CD4-positive, alpha-beta T cell (primary cell): Measurements from ENCODE around the gene TADA3. TPM values are rescaled to one million over a fixed set of nuclear protein-coding genes. Genes with fewer than 3 reads are reported as not detected.

Experiments
- ATAC-seq: fragments of 200-7000 bp; cut with Tn5 transposase; one replicate; pipeline ENCODE4 v1.10.0; 2022; ENCODE audit warnings: mild to moderate bottlenecking; ENCODE audit not compliant: poor library complexity
- CTCF ChIA-PET: fragments of 350-600 bp; sonication (Branson Sonifier 250); formaldehyde crosslinking; loops from one replicate; lab custom pipeline; 2021; ENCODE audit warnings: antibody characterized with exemption, inconsistent platforms; lab: Charles Lee
- POLR2A ChIA-PET: fragments of 350-600 bp; sonication (Branson Sonifier 250); formaldehyde crosslinking; loops from one replicate; lab custom pipeline; 2021; ENCODE audit warnings: antibody characterized with exemption, inconsistent platforms; lab: Charles Lee
- DNase-seq, 14 experiments: peaks; one replicate each; pipeline ENCODE4 v3.0.0-alpha.2; 2013 to 2020; ENCODE audit warnings: mixed read lengths in 2 of 14
- H3K27ac ChIP-seq, 2 donors: one replicate each; pipeline versions ENCODE4 v1.5.1 to v1.7.0; 2013; ENCODE audit warnings: low read length in 2 of 2, low read depth in 1 of 2, mild to moderate bottlenecking in 1 of 2
- H3K27me3 ChIP-seq, 2 experiments: 1 replicate in 1 of 2; 2 replicates in 1 of 2; pipeline versions ENCODE4 v1.6.1 to v1.7.0; 2013; ENCODE audit warnings: low read length in 2 of 2, control low read depth in 1 of 2, mild to moderate bottlenecking in 1 of 2, moderate library complexity in 1 of 2; ENCODE audit not compliant: insufficient read depth in 2 of 2, control insufficient read depth in 1 of 2
- H3K36me3 ChIP-seq: one replicate; pipeline ENCODE4 v1.6.1; 2013; ENCODE audit warnings: low read length, control low read depth; ENCODE audit not compliant: insufficient read depth
- H3K4me1 ChIP-seq: one replicate; pipeline ENCODE4 v1.6.1; 2013; ENCODE audit warnings: low read length, control low read depth; ENCODE audit not compliant: insufficient read depth
- H3K4me3 ChIP-seq: one replicate; pipeline ENCODE4 v1.5.1; 2013; ENCODE audit warnings: mild to moderate bottlenecking, low read length, moderate library complexity
- H3K9me3 ChIP-seq, 2 experiments: 1 replicate in 1 of 2; 2 replicates in 1 of 2; pipeline versions ENCODE4 v1.6.1 to v1.7.0; 2013; ENCODE audit warnings: low read length in 2 of 2, mild to moderate bottlenecking in 2 of 2, control low read depth in 1 of 2, moderate library complexity in 1 of 2; ENCODE audit not compliant: control insufficient read depth in 1 of 2, insufficient read depth in 1 of 2
- H3K27ac Mint-ChIP-seq: one replicate; pipeline ENCODE4 v1.8.0; 2020; ENCODE audit warnings: mixed read lengths
- H3K27me3 Mint-ChIP-seq: one replicate; pipeline ENCODE4 v1.8.0; 2021; ENCODE audit warnings: mixed read lengths
- H3K36me3 Mint-ChIP-seq: one replicate; pipeline ENCODE4 v1.8.0; 2021; ENCODE audit warnings: low read depth, mixed read lengths
- H3K4me1 Mint-ChIP-seq: one replicate; pipeline ENCODE4 v1.8.0; 2021; ENCODE audit warnings: low read depth, mixed read lengths
- H3K4me3 Mint-ChIP-seq: one replicate; pipeline ENCODE4 v1.8.0; 2020; ENCODE audit warnings: mild to moderate bottlenecking, mixed read lengths
- H3K9me3 Mint-ChIP-seq: one replicate; pipeline ENCODE4 v1.8.0; 2020; ENCODE audit warnings: mixed read lengths
- CTCF ChIP-seq: fragments of 200-600 bp; IDR thresholded peaks from one replicate; pipeline ENCODE4 v1.8.0; 2022; ENCODE audit warnings: antibody characterized with exemption, mild to moderate bottlenecking
- intact Hi-C, 2 experiments: fragments of 100-400 bp; cut with DNase I in 1 of 2; cut with micrococcal nuclease in 1 of 2; formaldehyde crosslinking; loops; one replicate each; pipeline versions ENCODE4 v1.15.1 to v1.9.0; 2023 to 2025; cut with DNase I, micrococcal nuclease
- total RNA-seq, 174 experiments: library from RNA in 2 of 174; stranded (reverse) in 2 of 174; gene quantifications; one replicate each; pipeline ENCODE4 v1.2.3 and lab custom pipeline; 2021 to 2026

TADA3 gene
- total RNA-seq, 2 experiments from 2014 or later, result 14.7 to 16.5 TPM

- Histone ChIP-seq H3K27me3 (no peaks in the 10 kb centered on the region), H3K4me1 (peaks cover under 1% of the 10 kb centered on the region), H3K9me3 (no peaks in the 10 kb centered on the region), H3K36me3 (peaks cover 41% of the 10 kb centered on the region), H3K4me3 (no peak overlapping the region), H3K27ac (no peak overlapping the region)
- no peaks in the 10 kb centered on the region for H3K27me3 Mint-ChIP-seq
- POLR2A ChIA-PET, result no interaction called here
- no peaks in the 10 kb centered on the region for H3K4me1 Mint-ChIP-seq
- no peak for TF ChIP-seq CTCF
- DNase-seq (no peak), ATAC-seq (no peak)
- peaks cover 32% of the 10 kb centered on the region for H3K36me3 Mint-ChIP-seq
- H3K9me3 Mint-ChIP-seq, result no peaks in the 10 kb centered on the region
- intact Hi-C loops, result no loop called here
- H3K27ac Mint-ChIP-seq, result no peak overlapping the region
- CTCF ChIA-PET, result no interaction called here
- no peak overlapping the region for H3K4me3 Mint-ChIP-seq
Measured at GRCh38 chr3:9761919-9762318, 30.4 kb downstream of the TADA3 start.

GRCh38 chr3:9760779-9761505 lies 31.3 kb downstream of the TADA3 start:
- Mint-ChIP-seq H3K27ac (no peak overlapping the region), H3K36me3 (peaks cover 41% of the 10 kb centered on the region), H3K4me3 (no peak overlapping the region), H3K9me3 (no peaks in the 10 kb centered on the region), H3K4me1 (no peaks in the 10 kb centered on the region), H3K27me3 (no peaks in the 10 kb centered on the region)
- Histone ChIP-seq H3K9me3 (no peaks in the 10 kb centered on the region), H3K27ac (no peak overlapping the region), H3K4me3 (no peak overlapping the region), H3K27me3 (no peaks in the 10 kb centered on the region), H3K36me3 (peaks cover 50% of the 10 kb centered on the region), H3K4me1 (peaks cover 9% of the 10 kb centered on the region)
- ATAC-seq, result no peak
- ChIA-PET CTCF (no interaction called here), POLR2A (interaction anchor here (0.6 kb wide), 1 partner anchor 11 kb away, joined by 6 read pairs; no protein-coding TSS in a partner anchor)
- no peak for DNase-seq
- TF ChIP-seq CTCF, result no peak
- intact Hi-C loops, result loop anchor here in 1 of 2 experiments (1.0 kb wide), 1 partner anchor 9 kb away; no protein-coding TSS in a partner anchor

- Mint-ChIP-seq H3K9me3 (no peaks in the 10 kb centered on the region), H3K4me1 (peaks cover 17% of the 10 kb centered on the region), H3K27me3 (no peaks in the 10 kb centered on the region), H3K27ac (no peak overlapping the region), H3K36me3 (peaks cover 63% of the 10 kb centered on the region), H3K4me3 (no peak overlapping the region)
- peaks cover 64% of the 10 kb centered on the region for H3K36me3 ChIP-seq
- DNase-seq, result no peak
- CTCF ChIA-PET, result no interaction called here
- H3K27ac ChIP-seq, result no peak overlapping the region
- H3K4me3 ChIP-seq, result no peak overlapping the region
- TF ChIP-seq CTCF, result no peak
- peaks cover 24% of the 10 kb centered on the region for H3K4me1 ChIP-seq
- intact Hi-C loops, result no loop called here
- POLR2A ChIA-PET, result interaction anchor here (0.6 kb wide), 1 partner anchor 22 kb away, joined by 3 read pairs; no protein-coding TSS in a partner anchor
- no peak for ATAC-seq
- no peaks in the 10 kb centered on the region for H3K27me3 ChIP-seq
- no peaks in the 10 kb centered on the region for H3K9me3 ChIP-seq
Measured at GRCh38 chr3:9757427-9757826, 34.8 kb downstream of the TADA3 start.
